Left lung (tissue), 10 donors: Measurements from ENCODE around the gene ESPNL. TPM values are rescaled to one million over a fixed set of nuclear protein-coding genes. Genes with fewer than 3 reads are reported as not detected.
A peak's percentile ranks its signal among the peaks of the same experiment; 100 is the strongest.

ENCODE experiments used
- ATAC-seq: fragments of 200-7000 bp; cut with Tn5 transposase; one replicate; pipeline ENCODE4 v1.9.1; 2020; ENCODE audit warnings: moderate library complexity
- DNase-seq, 4 donors: peaks; one replicate each; pipeline ENCODE4 v3.0.0-alpha.2; 2013 to 2020
- H3K27ac ChIP-seq, 2 donors: fragments of 200-600 bp; sonication (generic) in 1 of 2; one replicate each; pipeline versions ENCODE4 v1.5.0 to v1.8.0; 2020 to 2021
- H3K27me3 ChIP-seq, 2 donors: fragments of 200-600 bp; sonication (generic) in 1 of 2; one replicate each; pipeline versions ENCODE4 v1.5.0 to v1.8.0; 2020 to 2021
- H3K36me3 ChIP-seq, 2 donors: fragments of 200-600 bp; sonication (generic) in 1 of 2; one replicate each; pipeline versions ENCODE4 v1.5.0 to v1.8.0; 2020 to 2021
- H3K4me1 ChIP-seq, 2 donors: fragments of 200-600 bp; one replicate each; pipeline ENCODE4 v1.8.0; 2021
- H3K4me3 ChIP-seq, 2 donors: fragments of 200-600 bp; sonication (generic) in 1 of 2; one replicate each; pipeline versions ENCODE4 v1.5.0 to v1.8.0; 2020 to 2021; ENCODE audit warnings: mild to moderate bottlenecking in 1 of 2
- H3K9me3 ChIP-seq, 2 donors: fragments of 200-600 bp; sonication (generic) in 1 of 2; one replicate each; pipeline versions ENCODE4 v1.5.0 to v1.8.0; 2020 to 2021
- intact Hi-C, 2 donors: fragments of 100-400 bp; cut with DNase I; formaldehyde crosslinking; loops; one replicate each; pipeline versions ENCODE4 v1.11.2 to v1.14.2; 2022
- polyA plus RNA-seq, 6 donors: library from polyadenylated mRNA; unstranded; fragments of 120-200 nt; gene quantifications; one replicate each; pipeline ENCODE4 v1.2.1, GENCODE V29; 2013; ENCODE audit not compliant: insufficient read length in 6 of 6
- total RNA-seq, 2 donors: library from RNA; stranded (reverse); fragmentation: NEBNext Ultra II Directional; extraction: Animal tissue kit (Norgen Biotek cat#: 25700); gene quantifications; one replicate each; pipeline ENCODE4 v1.2.1, GENCODE V29; 2021
- TF ChIP-seq, protein P1 (sequence below), 2 donors: fragments of 200-600 bp; sonication (generic) in 1 of 2; IDR thresholded peaks; one replicate each; pipeline versions ENCODE4 v1.5.0 to v1.8.0; 2021; ENCODE audit warnings: antibody characterized with exemption in 2 of 2
- donor health status: DM: no; HTN: yes; CAD: no.
- donor health status: DM: no; HTN: no; CAD: no.

ESPNL gene
- total and polyA plus RNA-seq, 8 donors = 0.55 to 6.7 (median 2.0) TPM

GRCh38 chr2:238143239-238143951 lies 43.3 kb downstream of the ESPNL start:
- Histone ChIP-seq H3K27me3 (peaks cover 0 to 12% of the 10 kb centered on the region in 2 donors), H3K27ac (no peak overlapping the region), H3K9me3 (no peaks in the 10 kb centered on the region), H3K4me1 (peaks cover 0 to 19% of the 10 kb centered on the region in 2 donors), H3K4me3 (no peak overlapping the region), H3K36me3 (no peaks in the 10 kb centered on the region)
- TF ChIP-seq, protein P1, sequence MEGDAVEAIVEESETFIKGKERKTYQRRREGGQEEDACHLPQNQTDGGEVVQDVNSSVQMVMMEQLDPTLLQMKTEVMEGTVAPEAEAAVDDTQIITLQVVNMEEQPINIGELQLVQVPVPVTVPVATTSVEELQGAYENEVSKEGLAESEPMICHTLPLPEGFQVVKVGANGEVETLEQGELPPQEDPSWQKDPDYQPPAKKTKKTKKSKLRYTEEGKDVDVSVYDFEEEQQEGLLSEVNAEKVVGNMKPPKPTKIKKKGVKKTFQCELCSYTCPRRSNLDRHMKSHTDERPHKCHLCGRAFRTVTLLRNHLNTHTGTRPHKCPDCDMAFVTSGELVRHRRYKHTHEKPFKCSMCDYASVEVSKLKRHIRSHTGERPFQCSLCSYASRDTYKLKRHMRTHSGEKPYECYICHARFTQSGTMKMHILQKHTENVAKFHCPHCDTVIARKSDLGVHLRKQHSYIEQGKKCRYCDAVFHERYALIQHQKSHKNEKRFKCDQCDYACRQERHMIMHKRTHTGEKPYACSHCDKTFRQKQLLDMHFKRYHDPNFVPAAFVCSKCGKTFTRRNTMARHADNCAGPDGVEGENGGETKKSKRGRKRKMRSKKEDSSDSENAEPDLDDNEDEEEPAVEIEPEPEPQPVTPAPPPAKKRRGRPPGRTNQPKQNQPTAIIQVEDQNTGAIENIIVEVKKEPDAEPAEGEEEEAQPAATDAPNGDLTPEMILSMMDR (IDR thresholded peaks at IDR 0.05) = no peak
- peak in 1 of 4 donors; percentile 59 for DNase-seq
- intact Hi-C loops = no loop called here
- no peak for ATAC-seq

- H3K9me3 ChIP-seq = no peaks in the 10 kb centered on the region
- no peak overlapping the region for H3K4me3 ChIP-seq
- intact Hi-C loops = no loop called here
- TF ChIP-seq, protein P1 (IDR thresholded peaks at IDR 0.05) = no peak
- no peak for ATAC-seq
- H3K4me1 ChIP-seq = peaks cover 0 to 13% of the 10 kb centered on the region in 2 donors
- no peak for DNase-seq
- no peak overlapping the region for H3K27ac ChIP-seq
- peaks cover 0 to 4% of the 10 kb centered on the region in 2 donors for H3K27me3 ChIP-seq
- no peaks in the 10 kb centered on the region for H3K36me3 ChIP-seq
Observed at GRCh38 chr2:238144262-238144661, 44.1 kb downstream of the ESPNL start.

GRCh38 chr2:238145046-238145445 lies 44.9 kb downstream of the ESPNL start:
- intact Hi-C loops = no loop called here
- H3K36me3 ChIP-seq = no peaks in the 10 kb centered on the region
- H3K4me3 ChIP-seq = no peak overlapping the region
- no peaks in the 10 kb centered on the region for H3K9me3 ChIP-seq
- no peak overlapping the region for H3K27ac ChIP-seq
- peaks cover 0 to 13% of the 10 kb centered on the region in 2 donors for H3K4me1 ChIP-seq
- ATAC-seq (no peak), DNase-seq (no peak)
- TF ChIP-seq, protein P1 (IDR thresholded peaks at IDR 0.05) = no peak
- no peaks in the 10 kb centered on the region for H3K27me3 ChIP-seq

GRCh38 chr2:238145851-238146250 lies 45.7 kb downstream of the ESPNL start:
- ATAC-seq (no peak), DNase-seq (no peak)
- Histone ChIP-seq H3K27me3 (no peaks in the 10 kb centered on the region), H3K4me3 (no peak overlapping the region), H3K27ac (no peak overlapping the region), H3K36me3 (no peaks in the 10 kb centered on the region), H3K4me1 (peaks cover 0 to 12% of the 10 kb centered on the region in 2 donors), H3K9me3 (no peaks in the 10 kb centered on the region)
- TF ChIP-seq, protein P1 (IDR thresholded peaks at IDR 0.05) = no peak
- intact Hi-C loops = no loop called here

DNA sequence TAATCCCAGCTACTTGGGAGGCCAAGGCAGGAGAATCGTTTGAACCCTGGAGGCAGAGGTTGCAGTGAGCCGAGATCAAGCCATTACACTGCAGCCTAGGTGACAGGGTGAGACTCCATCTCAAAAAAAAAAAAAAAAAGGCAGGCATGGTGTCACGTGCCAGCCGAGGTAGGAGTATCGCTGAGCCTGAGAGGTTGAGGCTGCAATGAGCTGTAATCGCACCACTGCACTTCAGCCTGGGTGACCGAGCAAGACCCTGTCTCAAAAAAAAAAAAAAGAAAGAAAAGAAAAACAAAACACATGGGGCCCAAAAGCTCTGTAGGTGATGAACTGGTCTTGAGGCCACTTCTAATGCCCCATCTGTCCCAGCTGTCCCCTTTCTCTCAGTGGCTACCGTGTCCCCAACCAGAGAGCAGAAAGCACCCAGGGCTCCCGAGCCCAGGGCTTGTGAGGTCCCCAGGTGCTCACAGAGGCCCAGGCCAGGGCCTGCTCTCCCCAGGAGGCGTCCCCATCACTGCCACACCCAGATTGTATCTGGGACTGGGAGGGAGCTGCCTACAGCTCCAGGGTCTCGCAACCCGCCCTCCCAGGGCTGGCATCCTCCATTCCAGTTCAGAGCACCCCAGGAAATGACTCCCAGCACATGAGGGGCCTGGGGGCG lies 46.9 kb downstream of the ESPNL start:
- no peaks in the 10 kb centered on the region for H3K9me3 ChIP-seq
- H3K4me3 ChIP-seq = no peak overlapping the region
- DNase-seq = no peak
- peaks cover 0 to under 1% of the 10 kb centered on the region in 2 donors for H3K4me1 ChIP-seq
- no peaks in the 10 kb centered on the region for H3K27me3 ChIP-seq
- H3K27ac ChIP-seq = no peak overlapping the region
- TF ChIP-seq, protein P1 (IDR thresholded peaks at IDR 0.05) = no peak
- intact Hi-C loops = no loop called here
- no peak for ATAC-seq
- H3K36me3 ChIP-seq = no peaks in the 10 kb centered on the region
